ENCODE measurements around the gene PRDM13.

- no peak for TF ChIP-seq POLR2AphosphoS5 (IDR thresholded peaks at IDR 0.05)
- TF ChIP-seq CTCF (IDR thresholded peaks at IDR 0.05), result no peak
Measured at GRCh38 chr6:99612551-99613408, 6.1 kb downstream of the PRDM13 start.
